ENCODE measurements around the gene GUK1.

The GUK1 gene

DNA sequence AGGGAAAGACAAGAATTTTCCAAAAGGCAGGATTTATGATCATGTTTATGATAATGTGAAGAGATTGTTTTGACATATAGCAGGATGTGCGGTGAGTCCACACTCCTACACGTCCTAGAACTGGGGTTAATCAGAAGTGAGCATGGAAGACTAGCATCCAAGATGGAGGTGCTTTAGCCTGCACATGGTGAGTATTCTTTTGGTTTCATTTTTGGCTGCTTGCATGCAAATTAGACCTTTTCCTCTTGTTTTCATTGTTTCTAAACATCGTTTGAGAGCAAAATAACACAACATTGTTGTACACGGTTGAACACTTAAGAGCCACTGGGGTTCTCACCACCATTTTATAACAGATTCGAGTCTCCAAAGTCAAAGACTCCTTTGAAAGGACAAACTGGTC, 14.9 kb upstream of the GUK1 start:
- no peak for DNase-seq (ENCODE audit: low read depth, low spot score)

DNA sequence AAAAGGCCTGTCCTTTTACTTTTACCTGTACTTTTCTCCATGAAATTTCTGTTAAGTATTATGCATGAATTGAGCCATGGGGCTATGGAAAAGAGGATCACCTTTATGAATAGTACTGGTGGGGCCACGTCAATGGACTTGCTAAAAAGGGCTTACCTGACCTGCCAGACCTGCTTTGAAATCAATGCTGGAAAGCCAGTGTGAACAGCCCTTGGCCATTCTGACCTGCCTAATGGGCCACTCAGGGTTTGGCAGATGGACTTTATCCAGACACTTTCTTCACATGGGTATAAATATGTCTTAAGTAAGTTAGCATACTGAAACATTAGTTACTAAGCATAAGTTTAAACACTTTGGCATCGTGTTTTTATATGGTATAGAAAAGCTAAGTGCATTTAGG, 8.3 kb upstream of the GUK1 start:
- no peak for DNase-seq (ENCODE audit: low read depth, low spot score)

DNA sequence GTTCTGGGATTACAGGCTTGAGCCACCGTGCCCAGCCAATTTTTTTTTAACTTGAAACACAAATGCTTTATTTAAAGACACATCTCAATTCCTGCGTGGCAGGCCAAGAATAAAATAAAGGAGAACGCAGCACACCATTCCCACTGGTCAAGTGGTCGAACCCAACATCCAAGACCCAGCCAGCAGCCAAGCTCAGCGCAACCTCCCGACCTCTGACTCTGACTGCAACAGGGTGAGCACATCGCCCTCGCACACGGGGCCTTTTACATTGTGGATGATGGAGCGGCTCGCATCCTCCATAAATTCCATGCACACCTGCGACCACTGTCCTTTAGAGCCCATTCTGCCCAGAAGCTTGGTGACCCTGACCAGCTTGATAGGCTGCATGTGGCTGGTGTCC, 5.5 kb upstream of the GUK1 start:
- DNase-seq (ENCODE audit: low read depth, low spot score) = no peak

DNA sequence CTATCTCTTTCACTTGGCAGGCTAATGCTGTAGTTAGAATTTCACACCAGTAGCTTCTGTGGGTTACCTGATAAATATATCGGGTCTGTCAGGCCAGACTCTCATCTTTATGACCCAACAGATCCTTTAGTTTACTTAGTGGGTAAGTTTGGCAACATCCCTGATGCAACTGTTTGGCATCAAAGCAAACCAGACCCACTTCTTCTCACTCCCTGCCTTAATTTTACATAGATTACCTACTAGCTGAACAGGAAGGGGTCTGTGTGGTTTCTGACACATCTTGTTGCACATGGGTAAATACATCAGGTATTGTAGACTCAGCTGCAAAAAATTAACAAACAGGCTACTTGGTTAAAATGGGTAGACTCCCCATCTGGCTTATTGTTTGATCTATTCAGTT, 3.2 kb upstream of the GUK1 start:
- DNase-seq (ENCODE audit: low read depth, low spot score) = no peak

DNA sequence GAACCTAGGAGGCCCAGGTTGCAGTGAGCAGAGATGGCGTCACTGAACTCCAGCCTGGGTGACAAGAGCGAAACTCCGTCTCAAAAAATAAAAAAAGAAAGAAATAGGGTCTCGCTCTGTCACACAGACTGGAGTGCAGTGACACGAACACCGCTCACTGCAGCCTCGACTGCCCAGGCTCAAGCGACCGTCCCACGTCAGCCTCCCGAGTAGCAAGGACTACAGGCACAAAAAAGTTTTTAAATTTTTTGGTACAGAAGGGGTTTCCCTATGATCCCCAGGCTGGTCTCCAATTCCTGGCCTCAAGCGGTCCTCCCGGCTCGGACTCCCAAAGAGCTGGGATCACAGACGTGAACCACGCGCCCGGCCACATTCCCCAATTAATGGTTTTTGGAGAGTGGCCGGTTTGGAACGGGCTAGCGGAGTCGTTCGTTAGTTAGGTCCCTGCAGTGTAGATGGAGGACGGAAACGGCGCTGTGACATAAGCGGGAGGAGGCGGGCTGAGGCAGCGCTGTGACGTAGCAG, 611 bp upstream of the GUK1 start:
- DNase-seq (ENCODE audit: low read depth, low spot score) = no peak

DNA sequence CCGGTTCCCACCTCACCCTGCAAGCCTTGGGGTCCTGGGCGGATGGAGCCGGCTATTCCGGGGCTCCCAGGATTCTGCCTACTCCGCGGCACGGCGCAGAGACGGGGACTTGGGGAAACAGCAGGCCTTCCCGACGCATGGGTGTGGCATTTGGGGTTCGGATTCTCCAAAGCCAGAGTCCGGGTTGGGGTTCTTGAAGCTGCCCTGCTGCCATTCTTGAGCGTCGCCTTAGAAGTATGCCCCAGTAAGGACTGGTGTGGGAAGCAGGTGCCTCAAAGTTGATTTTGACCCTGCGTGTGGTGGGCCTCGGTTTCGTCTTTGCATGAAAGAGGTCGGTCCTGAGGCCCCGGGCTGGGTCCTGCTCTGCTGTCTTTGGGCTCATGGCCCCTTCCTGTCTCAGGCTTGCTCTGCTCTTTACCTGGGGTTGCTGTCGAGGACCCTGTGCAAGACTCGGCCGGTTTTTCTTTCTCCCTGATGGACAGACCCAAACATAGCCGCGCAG, 696 bp downstream of the GUK1 start:
- DNase-seq (ENCODE audit: low read depth, low spot score) = no peak

DNA sequence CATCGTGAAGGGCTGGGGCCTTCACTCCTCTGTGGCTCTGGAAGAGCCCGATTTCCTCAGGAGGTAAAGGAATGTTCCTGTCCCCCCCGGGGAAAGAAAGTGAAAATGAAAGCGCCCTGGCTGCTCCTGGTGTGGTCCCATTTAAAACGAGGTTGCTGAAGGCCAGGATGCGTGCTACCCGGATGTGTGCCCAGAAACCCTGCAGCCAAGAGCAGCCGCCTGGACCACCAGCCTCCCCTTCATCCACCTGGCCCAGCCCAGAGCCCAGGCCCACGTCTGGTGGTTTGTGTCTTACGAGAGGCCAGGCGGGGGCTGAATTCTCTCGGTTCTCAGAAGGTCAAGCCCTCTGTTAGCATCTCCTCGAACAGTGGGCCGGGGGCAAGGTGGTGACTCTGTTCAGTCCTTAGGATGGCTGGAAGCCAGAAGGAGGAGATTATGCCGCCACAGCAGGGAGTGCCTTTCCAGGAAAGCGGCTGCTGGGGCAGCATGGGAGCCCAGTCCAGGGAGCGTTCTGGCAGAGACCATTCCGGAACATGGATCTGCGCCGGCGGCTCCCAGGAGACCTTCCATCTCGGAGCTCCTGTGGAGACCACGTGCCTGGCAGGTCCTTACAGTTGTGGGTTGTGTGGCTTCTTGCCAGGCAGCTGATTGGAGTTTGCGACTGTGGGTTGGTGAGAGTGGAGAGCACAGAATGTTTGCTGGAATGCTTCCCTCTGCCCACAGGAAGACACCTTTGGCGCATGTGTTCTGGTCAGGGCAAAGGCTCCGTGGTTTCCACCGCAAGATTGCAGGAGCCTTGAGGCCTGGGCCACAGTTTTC, 1.4 kb downstream of the GUK1 start:
- no peak for DNase-seq (ENCODE audit: low read depth, low spot score)

DNA sequence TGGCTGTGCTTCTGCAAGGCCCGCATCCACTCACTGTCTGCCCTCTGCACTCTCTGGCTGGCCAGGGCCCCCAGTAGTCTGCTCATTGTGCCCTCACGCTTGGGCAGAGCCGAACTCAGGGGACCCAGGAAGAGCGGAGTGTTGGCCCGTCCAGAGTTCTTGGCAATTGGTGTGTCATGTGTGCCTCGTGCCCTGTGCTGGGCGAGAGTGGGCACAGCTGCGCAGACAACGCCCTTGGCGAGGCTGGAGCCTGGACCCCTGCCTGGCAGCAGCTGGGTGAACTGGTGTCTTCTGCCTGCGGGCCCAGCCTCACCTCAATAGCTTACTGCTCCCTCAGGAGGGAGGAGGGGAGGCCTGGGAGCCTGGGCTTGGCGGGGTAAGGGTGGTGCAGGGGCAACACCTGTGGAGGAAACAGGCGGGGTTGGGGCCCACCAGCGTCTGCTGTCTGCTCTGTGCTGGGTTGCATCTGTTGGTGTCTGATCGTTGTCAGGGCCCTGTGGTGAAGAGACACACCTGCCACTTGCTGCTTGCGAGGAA, 2.1 kb downstream of the GUK1 start:
- DNase-seq (ENCODE audit: low read depth, low spot score) = no peak

DNA sequence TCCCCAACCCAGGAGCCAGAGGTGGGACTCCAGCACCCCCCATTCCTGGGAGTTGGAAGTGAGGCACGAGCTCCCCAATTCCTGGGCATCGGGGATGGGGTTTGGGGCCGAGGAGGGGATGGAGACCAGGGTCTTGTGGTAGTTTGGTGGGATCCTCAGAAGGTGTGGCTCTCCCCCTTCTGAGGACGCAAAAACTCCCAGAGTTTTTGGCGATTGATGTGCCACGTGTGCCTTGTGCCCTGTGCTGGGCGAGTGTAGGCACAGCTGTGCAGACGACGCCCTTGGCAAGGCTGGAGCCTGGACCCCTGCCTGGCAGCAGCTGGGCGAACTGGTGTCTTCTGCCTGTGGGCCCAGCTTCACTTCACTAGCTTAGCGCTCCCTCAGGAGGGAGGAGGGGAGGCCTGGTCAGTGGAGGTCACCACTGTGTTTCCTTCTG, 2.6 kb downstream of the GUK1 start:
- DNase-seq (ENCODE audit: low read depth, low spot score) = no peak

DNA sequence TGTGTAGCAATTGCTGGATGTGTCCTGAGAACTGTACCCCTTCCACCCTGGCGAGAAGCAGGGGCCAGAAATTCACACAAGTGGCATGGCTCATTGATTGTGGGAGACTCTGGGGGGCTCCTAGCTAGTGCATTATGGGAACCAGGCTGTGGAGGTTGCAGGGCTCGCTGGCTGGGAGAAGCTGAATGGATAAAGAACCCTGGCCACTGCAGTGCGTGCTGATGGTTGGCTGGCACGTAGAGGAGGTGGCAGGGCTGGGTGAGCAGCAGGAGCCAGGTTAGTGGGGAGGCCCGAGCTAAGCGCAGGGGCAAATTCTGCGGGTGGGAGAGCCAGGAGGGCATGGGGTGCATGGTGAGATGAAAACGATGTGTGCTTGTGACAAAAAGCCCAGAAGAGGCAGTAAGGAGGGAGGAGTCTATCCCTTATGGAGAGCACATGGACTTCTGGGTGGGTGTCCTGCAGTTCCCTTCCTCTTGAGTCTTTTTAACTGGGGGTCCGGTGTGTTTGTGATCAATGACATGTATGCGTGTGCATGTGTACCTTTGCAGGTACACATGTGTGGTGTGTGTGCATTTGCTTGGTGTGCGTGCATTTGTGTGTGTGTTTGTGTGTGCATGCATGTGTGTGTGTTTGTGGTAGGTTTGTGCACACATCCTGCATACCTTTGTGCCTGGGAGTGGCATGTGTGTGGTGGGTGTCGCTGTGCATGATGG, 3.6 kb downstream of the GUK1 start:
- DNase-seq (ENCODE audit: low read depth, low spot score) = no peak

DNA sequence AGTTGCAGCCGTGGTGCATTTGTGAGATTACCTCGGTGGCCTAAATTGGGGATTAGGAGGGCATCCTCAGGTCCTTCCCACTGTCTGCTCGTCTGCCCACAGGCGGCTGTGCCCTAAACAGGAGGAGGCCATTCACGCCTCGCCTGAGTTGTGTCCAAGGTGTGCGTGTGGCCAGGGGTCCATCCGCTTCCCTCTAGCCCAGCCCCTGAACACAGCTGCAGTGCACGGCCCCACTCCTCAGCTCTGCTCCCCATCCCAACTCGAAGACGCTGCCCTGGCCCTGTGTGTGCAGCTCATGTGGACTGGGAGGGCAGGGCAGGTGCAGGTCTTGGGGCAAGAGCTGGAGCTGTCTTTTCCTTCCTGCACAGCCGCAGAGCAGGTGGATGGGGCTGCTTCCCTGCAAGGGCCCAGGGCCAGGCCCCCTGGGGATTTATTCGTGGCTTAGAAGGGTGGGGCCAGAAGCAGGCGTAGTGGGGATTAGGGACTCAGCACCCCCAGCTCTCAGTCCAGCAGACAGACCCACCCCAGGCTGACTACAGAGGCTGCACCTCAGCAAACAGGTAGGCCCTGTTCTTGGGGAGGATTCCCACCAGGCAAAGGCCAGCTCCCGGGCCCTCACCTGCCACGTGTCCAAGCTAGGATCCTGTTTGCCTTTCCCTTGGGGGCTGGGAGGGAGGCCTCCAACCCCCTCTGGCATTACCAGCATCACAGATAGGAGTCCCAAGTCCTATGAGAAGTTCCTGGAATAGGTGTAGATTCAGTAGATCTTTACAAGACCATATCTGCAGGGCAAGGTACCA, 4.3 kb downstream of the GUK1 start:
- no peak for DNase-seq (ENCODE audit: low read depth, low spot score)

DNA sequence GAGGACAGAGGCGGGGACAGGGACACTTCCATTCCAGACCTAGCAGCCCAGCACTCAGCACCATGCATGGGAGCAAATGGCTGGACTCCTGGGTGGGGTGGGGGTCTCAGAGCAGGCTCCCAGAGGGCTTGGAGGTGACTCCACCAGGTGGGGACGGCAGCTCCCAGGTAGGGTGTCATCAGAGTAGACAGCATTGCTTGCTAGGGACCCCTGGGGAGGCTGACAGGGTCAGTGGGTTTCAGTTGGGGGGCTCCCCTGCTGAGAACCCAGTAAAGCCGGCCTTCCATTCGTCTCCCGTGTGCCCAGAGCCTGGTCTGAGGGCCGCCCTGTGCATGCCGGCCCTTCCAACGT, 4.9 kb downstream of the GUK1 start:
- DNase-seq (ENCODE audit: low read depth, low spot score) = no peak

DNA sequence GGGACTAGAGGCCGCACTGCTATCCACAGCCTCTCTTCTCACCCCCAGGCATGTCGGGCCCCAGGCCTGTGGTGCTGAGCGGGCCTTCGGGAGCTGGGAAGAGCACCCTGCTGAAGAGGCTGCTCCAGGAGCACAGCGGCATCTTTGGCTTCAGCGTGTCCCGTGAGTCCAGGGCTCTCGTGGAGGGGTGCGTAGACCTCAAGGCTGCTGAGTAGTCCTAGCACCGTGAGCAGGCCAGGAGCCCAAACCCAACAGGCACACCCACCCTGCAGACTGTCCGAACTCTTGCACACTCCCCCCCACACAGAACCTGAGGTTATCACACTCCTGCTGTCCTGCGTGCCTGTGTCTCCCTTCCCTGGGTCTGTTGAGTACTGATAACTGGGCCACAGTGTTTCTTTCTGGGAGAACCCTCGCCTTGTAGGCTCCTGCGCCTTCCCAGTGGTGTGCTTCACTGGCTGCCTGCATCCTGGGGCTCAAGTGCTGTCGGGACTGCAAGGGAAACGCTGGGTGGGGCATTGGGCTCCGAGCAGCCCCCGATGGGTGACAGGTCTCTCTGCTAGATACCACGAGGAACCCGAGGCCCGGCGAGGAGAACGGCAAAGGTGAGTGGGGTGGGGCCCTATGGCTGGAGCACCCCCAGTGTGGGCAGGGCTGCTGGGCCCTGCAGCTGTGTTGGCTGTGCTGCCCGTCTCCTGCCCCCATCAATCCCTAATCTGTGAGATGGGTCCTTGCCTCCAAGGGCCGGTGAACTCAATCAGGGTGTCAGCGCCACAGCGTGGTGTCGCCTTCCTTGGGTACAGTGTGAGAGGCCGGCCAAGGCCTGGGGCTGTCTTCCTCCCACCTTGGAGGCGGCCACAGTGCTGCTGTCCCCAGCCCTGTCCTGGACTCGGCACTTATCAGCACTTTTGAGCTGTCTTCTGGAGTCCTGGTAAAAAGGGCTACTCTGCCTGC, 5.7 kb downstream of the GUK1 start:
- no peak for DNase-seq (ENCODE audit: low read depth, low spot score)

DNA sequence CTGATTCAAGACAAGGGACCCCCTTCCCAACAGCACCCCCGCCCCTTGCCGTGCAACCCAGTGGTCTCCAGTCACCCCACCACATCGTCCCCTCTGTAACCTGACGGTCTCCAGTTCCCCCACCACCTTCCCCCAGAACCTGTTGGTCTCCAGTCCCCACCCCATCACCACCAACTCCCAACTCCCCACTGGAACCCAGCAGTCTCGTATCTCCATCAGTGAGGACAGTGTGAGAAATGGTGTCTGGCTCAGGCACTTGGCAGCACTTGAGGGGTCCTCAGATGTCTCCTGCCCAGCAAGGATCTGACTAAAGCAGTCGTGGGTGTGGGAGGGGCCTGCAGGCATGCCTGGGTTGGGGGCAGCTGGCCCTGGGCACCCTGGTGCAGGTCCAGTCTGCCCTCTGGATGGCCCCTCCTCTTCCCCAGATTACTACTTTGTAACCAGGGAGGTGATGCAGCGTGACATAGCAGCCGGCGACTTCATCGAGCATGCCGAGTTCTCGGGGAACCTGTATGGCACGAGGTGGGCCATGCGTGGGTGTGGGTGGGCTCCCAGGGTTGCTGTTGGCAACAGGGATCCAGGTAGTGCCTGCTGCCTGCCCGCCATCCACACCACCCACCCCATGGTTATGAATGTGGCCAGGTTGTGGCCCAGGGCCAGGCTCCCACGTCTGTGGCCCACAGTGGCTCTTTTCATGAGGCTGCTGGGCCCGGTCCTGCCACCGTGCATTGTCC, 6.5 kb downstream of the GUK1 start:
- DNase-seq (ENCODE audit: low read depth, low spot score) = no peak

DNA sequence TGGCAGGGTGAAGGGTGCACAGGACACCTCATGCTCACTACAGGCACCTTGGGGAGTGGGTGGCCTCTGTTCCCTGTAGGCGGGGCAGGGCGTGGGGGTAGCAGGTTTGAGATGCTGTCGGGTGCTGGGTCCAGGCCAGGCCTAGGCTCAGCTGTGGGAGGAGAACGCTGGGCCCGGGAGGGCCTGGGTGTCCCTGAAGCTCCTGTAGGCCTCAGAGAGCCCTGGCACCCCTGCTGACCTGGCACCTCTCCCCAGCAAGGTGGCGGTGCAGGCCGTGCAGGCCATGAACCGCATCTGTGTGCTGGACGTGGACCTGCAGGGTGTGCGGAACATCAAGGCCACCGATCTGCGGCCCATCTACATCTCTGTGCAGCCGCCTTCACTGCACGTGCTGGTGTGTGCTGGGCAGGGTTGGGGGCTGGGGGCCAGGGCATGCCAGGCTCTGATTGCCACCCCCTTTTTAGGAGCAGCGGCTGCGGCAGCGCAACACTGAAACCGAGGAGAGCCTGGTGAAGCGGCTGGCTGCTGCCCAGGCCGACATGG, 7.1 kb downstream of the GUK1 start:
- no peak for DNase-seq (ENCODE audit: low read depth, low spot score)

DNA sequence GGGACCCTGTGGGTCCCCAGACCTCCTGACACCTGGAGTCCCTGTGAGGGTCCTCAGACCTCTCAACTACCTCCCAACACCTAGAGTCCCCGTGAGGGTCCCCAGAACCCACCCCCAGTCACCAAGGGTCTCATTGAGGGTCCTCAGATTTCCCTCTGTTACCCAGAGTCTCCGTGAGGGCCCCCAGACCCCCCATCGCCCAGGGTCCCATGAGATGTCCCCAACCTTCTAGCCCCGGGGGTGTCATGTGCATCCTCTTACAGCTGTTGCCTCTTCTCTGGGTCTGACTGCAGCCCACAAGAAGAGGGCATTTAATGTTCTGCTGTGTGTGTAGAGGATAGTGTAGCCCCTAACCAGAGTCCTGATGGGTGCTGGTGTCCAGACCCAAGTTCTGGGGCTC, 7.7 kb downstream of the GUK1 start:
- DNase-seq (ENCODE audit: low read depth, low spot score) = no peak

DNA sequence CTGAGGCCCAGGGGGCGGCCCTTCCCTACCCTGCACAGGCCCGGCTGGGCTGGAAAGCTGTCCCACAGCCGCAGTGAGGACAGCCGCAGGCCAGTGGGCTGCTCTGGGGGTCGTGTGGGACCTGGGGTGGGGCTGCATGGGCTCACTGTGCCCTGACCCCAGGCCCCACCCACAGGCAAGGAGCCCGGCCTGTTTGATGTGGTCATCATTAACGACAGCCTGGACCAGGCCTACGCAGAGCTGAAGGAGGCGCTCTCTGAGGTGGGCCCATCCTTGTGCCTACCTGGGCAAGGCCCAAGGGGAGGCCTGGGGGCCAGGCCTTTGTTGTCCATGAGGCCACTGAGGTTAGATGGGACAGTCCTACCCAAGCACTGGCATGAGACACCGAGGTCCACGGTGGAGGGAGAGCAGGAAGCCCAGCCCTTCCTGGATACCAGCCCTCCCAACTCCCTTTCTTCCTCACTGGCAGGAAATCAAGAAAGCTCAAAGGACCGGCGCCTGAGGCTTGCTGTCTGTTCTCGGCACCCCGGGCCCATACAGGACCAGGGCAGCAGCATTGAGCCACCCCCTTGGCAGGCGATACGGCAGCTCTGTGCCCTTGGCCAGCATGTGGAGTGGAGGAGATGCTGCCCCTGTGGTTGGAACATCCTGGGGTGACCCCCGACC, 8.2 kb downstream of the GUK1 start:
- no peak for DNase-seq (ENCODE audit: low read depth, low spot score)

DNA sequence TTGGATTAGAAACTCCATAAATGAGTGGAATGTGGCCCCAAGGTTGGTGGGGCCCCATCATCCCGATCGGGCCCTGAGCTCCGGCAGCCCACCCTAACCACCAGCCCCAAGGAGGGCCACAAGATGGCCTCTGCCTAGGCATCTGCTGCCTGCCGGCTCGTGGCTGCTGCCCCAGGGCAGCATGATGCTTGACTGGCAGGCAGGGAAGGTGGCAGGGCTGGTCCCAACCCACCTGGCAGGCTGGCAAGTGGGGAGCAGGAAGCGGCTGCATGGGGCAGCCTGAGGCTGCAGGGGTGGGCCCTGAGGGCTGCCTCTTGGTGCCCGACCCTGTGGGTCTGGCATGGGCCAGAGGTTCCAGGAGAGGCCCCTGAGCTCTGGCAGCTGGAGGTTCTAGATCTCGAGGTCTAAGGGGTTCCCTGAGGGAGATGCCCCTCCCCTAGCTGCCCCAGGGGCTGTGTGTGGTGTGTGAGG, 8.9 kb downstream of the GUK1 start:
- no peak for DNase-seq (ENCODE audit: low read depth, low spot score)

Data from activated naive CD8-positive, alpha-beta T cell treated with anti-CD3 and anti-CD28 coated beads, Interleukin-2, amount 50 U/mL, for 16 hours (primary cell).